Fibroblast of lung (primary cell): ENCODE data around the gene CMYA5. TPM values are rescaled to one million over a fixed set of nuclear protein-coding genes. Genes with fewer than 3 reads are reported as not detected.

Experiments used
- DNase-seq, 2 donors: peaks; one replicate each; pipeline versions ENCODE4 v3.0.0 to v3.0.0-alpha.2; 2010; ENCODE audit warnings: low read depth in 2 of 2
- H2AFZ ChIP-seq: 2 replicates; pipeline ENCODE4 v1.5.1; 2012; ENCODE audit warnings: low read length, control low read depth, inconsistent platforms
- H3K27ac ChIP-seq: 2 replicates; pipeline ENCODE4 v1.5.1; 2011; ENCODE audit warnings: low read length, control low read depth; ENCODE audit not compliant: insufficient read depth
- H3K27me3 ChIP-seq: 2 replicates; pipeline ENCODE4 v1.5.1; 2011; ENCODE audit warnings: mild to moderate bottlenecking, low read length; ENCODE audit not compliant: control insufficient read depth, insufficient read depth
- H3K36me3 ChIP-seq: 2 replicates; pipeline ENCODE4 v1.5.1; 2011; ENCODE audit warnings: low read length; ENCODE audit not compliant: control insufficient read depth, insufficient read depth
- H3K4me1 ChIP-seq: 2 replicates; pipeline ENCODE4 v1.5.1; 2011; ENCODE audit warnings: low read length; ENCODE audit not compliant: control insufficient read depth, insufficient read depth; ENCODE audit errors: extremely low read depth
- H3K4me2 ChIP-seq: 2 replicates; pipeline ENCODE4 v1.5.1; 2011; ENCODE audit warnings: low read length, control low read depth; ENCODE audit not compliant: insufficient read depth; ENCODE audit errors: extremely low read depth
- H3K4me3 ChIP-seq, 4 experiments: fragments of 200-600 bp in 1 of 4; sonication (generic) in 1 of 4; replicated peaks in 1 of 4; 2 replicates each; pipeline ENCODE4 v1.5.1; 2011 to 2016; ENCODE audit warnings: low read length in 4 of 4, low read depth in 3 of 4, mild to moderate bottlenecking in 3 of 4, control low read depth in 2 of 4, inconsistent platforms in 1 of 4, mixed read lengths in 1 of 4; ENCODE audit not compliant: insufficient read depth in 1 of 4; ENCODE audit errors: control extremely low read depth in 1 of 4
- H3K79me2 ChIP-seq: 2 replicates; pipeline ENCODE4 v1.5.1; 2012; ENCODE audit warnings: mild to moderate bottlenecking, low read length, inconsistent platforms; ENCODE audit not compliant: control insufficient read depth, insufficient read depth
- H3K9ac ChIP-seq: 2 replicates; pipeline ENCODE4 v1.5.1; 2011; ENCODE audit warnings: mild to moderate bottlenecking, low read length, control low read depth; ENCODE audit not compliant: insufficient read depth
- H3K9me3 ChIP-seq: 2 replicates; pipeline ENCODE4 v1.5.1; 2012; ENCODE audit warnings: low read depth, low read length; ENCODE audit not compliant: control insufficient read depth, insufficient read depth
- H4K20me1 ChIP-seq: 2 replicates; pipeline ENCODE4 v1.5.1; 2011; ENCODE audit warnings: low read length; ENCODE audit not compliant: control insufficient read depth, insufficient read depth; ENCODE audit errors: extremely low read depth
- CTCF ChIP-seq, 2 donors: IDR thresholded peaks in 1 of 2; conservative IDR thresholded peaks in 1 of 2; 1 replicate in 1 of 2; 2 replicates in 1 of 2; pipeline ENCODE4 v1.5.1; 2011 to 2012; ENCODE audit warnings: low read length in 2 of 2, control low read depth in 1 of 2, inconsistent platforms in 1 of 2, low read depth in 1 of 2, mild to moderate bottlenecking in 1 of 2
- EZH2 ChIP-seq: IDR thresholded peaks from 2 replicates; pipeline ENCODE4 v1.5.1; 2012; ENCODE audit warnings: low read length, control low read depth, mild to moderate bottlenecking; ENCODE audit errors: missing control alignments
- polyA minus RNA-seq: library from RNA; depleted of rRNA, polyadenylated mRNA; stranded (reverse); fragments of >200 nt; gene quantifications from 2 replicates; pipeline ENCODE4 v1.2.3, GENCODE V29; 2011; ENCODE audit warnings: low replicate concordance
- polyA plus RNA-seq, 2 donors: library from polyadenylated mRNA; depleted of rRNA in 1 of 2; stranded (reverse) in 1 of 2; unstranded in 1 of 2; fragments of >200 nt; gene quantifications; 2 replicates each; pipeline ENCODE4 v1.2.1, GENCODE V29; 2011 to 2012; ENCODE audit warnings: missing spikeins in 1 of 2
- total RNA-seq: library from RNA; depleted of rRNA; stranded (reverse); fragments of >200 nt; gene quantifications from 2 replicates; pipeline ENCODE4 v1.2.1, GENCODE V29; 2014

Gene CMYA5
- total RNA-seq (4.1 and 7.8 TPM in 2 replicates), polyA plus RNA-seq (1.9 and 2.0 TPM in 2 replicates), polyA minus RNA-seq (0.04 and 0.26 TPM in 2 replicates)
- polyA plus RNA-seq (2012) = 0.71 and 0.76 TPM in 2 replicates

GRCh38 chr5:79689541-79690466 lies at the start of gene CMYA5:
TSS of gene CMYA5 (plus strand) at chr5:79689836. CDS start at chr5:79689908, 72 bp downstream.
- Histone ChIP-seq H3K36me3 (no peaks in the 10 kb centered on the region), H3K27me3 (no peaks in the 10 kb centered on the region), H3K4me2 (peak within 1 kb of the TSS; percentile 88), H3K4me1 (peaks cover 12% of the 10 kb centered on the region), H3K9ac (peak within 1 kb of the TSS; percentile 52), H3K27ac (peak within 1 kb of the TSS; percentile 13), H4K20me1 (no peaks in the 10 kb centered on the region), H2AFZ (peak within 1 kb of the TSS; percentile 81), H3K79me2 (no peaks in the 10 kb centered on the region), H3K4me3 (peak within 1 kb of the TSS; percentile 32 to 59 (median 50)), H3K9me3 (no peaks in the 10 kb centered on the region)
- DNase-seq = peak; percentile 28 to 50
- TF ChIP-seq EZH2 = no peak

DNA sequence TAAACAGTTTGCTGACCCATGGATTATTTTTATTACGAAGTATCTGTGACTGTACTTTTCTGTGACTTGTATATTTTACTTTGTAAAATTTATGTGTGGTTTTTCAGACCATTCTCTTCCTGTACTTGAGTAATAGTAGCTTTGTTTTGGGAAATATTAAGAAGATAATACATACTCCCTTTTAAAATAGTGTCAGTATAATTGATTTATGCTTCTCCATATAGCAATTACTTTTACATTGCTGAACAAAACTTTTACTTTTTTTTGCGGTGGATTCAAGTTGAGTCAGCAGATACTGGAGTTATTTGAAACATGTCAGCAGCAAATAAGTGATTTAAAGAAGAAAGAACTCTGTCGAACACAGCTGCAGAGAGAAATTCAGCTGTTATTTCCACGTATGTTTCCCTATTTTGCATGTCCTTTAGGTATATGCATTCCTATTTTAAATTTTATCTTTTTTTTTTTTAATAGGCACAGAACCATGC lies 49.0 kb upstream of the CMYA5 start:
- Histone ChIP-seq H4K20me1 (no peaks in the 10 kb centered on the region), H3K36me3 (no peaks in the 10 kb centered on the region), H3K9ac (no peak overlapping the region), H3K27me3 (no peaks in the 10 kb centered on the region), H3K4me3 (no peak overlapping the region), H3K4me1 (no peaks in the 10 kb centered on the region), H3K9me3 (no peaks in the 10 kb centered on the region), H3K4me2 (no peak overlapping the region), H2AFZ (no peak overlapping the region), H3K79me2 (no peaks in the 10 kb centered on the region), H3K27ac (no peak overlapping the region)
- TF ChIP-seq CTCF (conservative IDR thresholded peaks at IDR 0.05 in 1 of 2, IDR thresholded peaks at IDR 0.05 in 1 of 2; ENCODE audit: low read depth in 1 of 2, low read length in 2 of 2) (no peak), EZH2 (no peak)
- peak; percentile 30 to 37 for DNase-seq

DNA sequence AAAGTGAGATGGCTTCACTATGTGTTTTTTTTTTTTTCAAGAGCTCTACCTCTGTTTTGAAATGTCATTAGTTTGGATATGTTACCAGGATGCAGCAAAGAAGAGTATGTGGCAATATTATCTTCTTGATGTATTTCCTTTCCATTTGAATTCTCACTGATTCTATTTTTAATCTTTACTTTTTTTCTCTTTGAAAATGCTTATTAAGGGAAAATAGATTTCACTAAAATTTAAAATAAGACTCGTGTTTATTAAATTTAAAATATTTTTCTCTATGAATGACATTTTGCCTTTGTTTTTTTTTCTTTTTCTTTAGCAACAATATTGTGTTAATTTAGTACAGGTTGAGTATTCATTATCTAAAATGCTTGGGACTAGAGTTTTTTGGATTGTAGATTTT lies 48.2 kb upstream of the CMYA5 start:
- H3K9ac ChIP-seq = no peak overlapping the region
- H3K79me2 ChIP-seq = no peaks in the 10 kb centered on the region
- no peak for DNase-seq
- no peaks in the 10 kb centered on the region for H3K27me3 ChIP-seq
- no peaks in the 10 kb centered on the region for H3K9me3 ChIP-seq
- no peaks in the 10 kb centered on the region for H3K4me1 ChIP-seq
- H3K27ac ChIP-seq = no peak overlapping the region
- no peaks in the 10 kb centered on the region for H4K20me1 ChIP-seq
- no peak overlapping the region for H3K4me3 ChIP-seq
- H2AFZ ChIP-seq = no peak overlapping the region
- TF ChIP-seq CTCF (conservative IDR thresholded peaks at IDR 0.05 in 1 of 2, IDR thresholded peaks at IDR 0.05 in 1 of 2; ENCODE audit: low read depth in 1 of 2, low read length in 2 of 2) = no peak
- no peak for TF ChIP-seq EZH2
- H3K4me2 ChIP-seq = no peak overlapping the region
- H3K36me3 ChIP-seq = peaks cover 3% of the 10 kb centered on the region
